GM23248 (cell line): ENCODE measurements around the gene KCNC1. TPM values are rescaled to one million over a fixed set of nuclear protein-coding genes. Genes with fewer than 3 reads are reported as not detected.

Experiments
- DNase-seq: peaks from one replicate; pipeline ENCODE4 v3.0.0-alpha.2; 2015
- H2AFZ ChIP-seq: fragments of 200-600 bp; sonication (generic); 2 replicates; pipeline ENCODE4 v1.6.1; 2016; ENCODE audit warnings: antibody characterized with exemption
- H3F3A ChIP-seq: fragments of 200-600 bp; sonication (generic); 2 replicates; pipeline ENCODE4 v1.6.1; 2016; ENCODE audit warnings: mild to moderate bottlenecking, antibody characterized with exemption, mixed run types; ENCODE audit not compliant: insufficient read depth
- H3K27ac ChIP-seq: fragments of 200-600 bp; sonication (generic); 2 replicates; pipeline ENCODE4 v1.5.1; 2016; ENCODE audit warnings: mild to moderate bottlenecking
- H3K27me3 ChIP-seq: fragments of 200-600 bp; sonication (generic); replicated peaks from 2 replicates; pipeline ENCODE4 v1.6.1; 2016; ENCODE audit warnings: mild to moderate bottlenecking; ENCODE audit not compliant: insufficient read depth
- H3K36me3 ChIP-seq: fragments of 200-600 bp; sonication (generic); 2 replicates; pipeline ENCODE4 v1.6.1; 2016; ENCODE audit warnings: low read depth, mild to moderate bottlenecking
- H3K4me1 ChIP-seq: fragments of 200-600 bp; sonication (generic); 2 replicates; pipeline ENCODE4 v1.6.1; 2016; ENCODE audit warnings: mild to moderate bottlenecking; ENCODE audit not compliant: insufficient read depth
- H3K4me2 ChIP-seq: fragments of 200-600 bp; sonication (generic); one replicate; pipeline ENCODE4 v1.6.1; 2016; ENCODE audit warnings: mild to moderate bottlenecking; ENCODE audit not compliant: unreplicated experiment
- H3K4me3 ChIP-seq: fragments of 200-600 bp; sonication (generic); 2 replicates; pipeline ENCODE4 v1.5.1; 2016; ENCODE audit warnings: mild to moderate bottlenecking
- H3K79me2 ChIP-seq: fragments of 200-600 bp; sonication (generic); 2 replicates; pipeline ENCODE4 v1.6.1; 2016; ENCODE audit warnings: mild to moderate bottlenecking; ENCODE audit not compliant: insufficient read depth
- H3K9ac ChIP-seq: fragments of 200-600 bp; sonication (generic); 2 replicates; pipeline ENCODE4 v1.6.1; 2016; ENCODE audit warnings: mild to moderate bottlenecking
- H3K9me2 ChIP-seq: fragments of 200-600 bp; sonication (generic); 2 replicates; pipeline ENCODE4 v1.6.1; 2016; ENCODE audit warnings: mixed run types, mild to moderate bottlenecking, moderate library complexity; ENCODE audit not compliant: insufficient read depth
- H3K9me3 ChIP-seq: fragments of 200-600 bp; sonication (generic); one replicate; pipeline ENCODE4 v1.6.1; 2017; ENCODE audit warnings: low read depth
- H4K20me1 ChIP-seq: fragments of 200-600 bp; sonication (generic); 2 replicates; pipeline ENCODE4 v1.6.0; 2016; ENCODE audit not compliant: insufficient read depth
- EZH2 ChIP-seq: fragments of 200-600 bp; sonication (generic); IDR thresholded peaks from 2 replicates; pipeline ENCODE4 v1.6.1; 2018; ENCODE audit warnings: antibody characterized with exemption, mild to moderate bottlenecking; ENCODE audit not compliant: insufficient read depth, poor library complexity, severe bottlenecking
- EZH2phosphoT487 ChIP-seq: fragments of 200-600 bp; sonication (generic); IDR thresholded peaks from 2 replicates; pipeline ENCODE4 v1.6.1; 2018; ENCODE audit warnings: antibody characterized with exemption, moderate library complexity, mild to moderate bottlenecking, low read depth; ENCODE audit not compliant: insufficient read depth
- WGBS, 2 experiments: methylation state at CpG; one replicate each; pipeline ENCODE4 v1.1.6; 2015 to 2017; ENCODE audit warnings: low lambda C conversion rate in 2 of 2, low coverage in 1 of 2; ENCODE audit errors: missing lambda C conversion rate in 2 of 2; 5-methylcytosine and 5-hydroxymethylcytosine counted together
- in situ Hi-C: fragments of 300-500 bp; cut with MboI; formaldehyde crosslinking; loops from 2 replicates; pipeline ENCODE4 v1.15.0; 2020
- polyA plus RNA-seq: library from polyadenylated mRNA; unstranded; fragments of >200 nt; fragmentation: Nextera tagmentation; extraction: Ambion mirVana; gene quantifications from 2 replicates; pipeline ENCODE4 v1.2.1, GENCODE V29; 2016
- total RNA-seq: library from RNA; depleted of rRNA; stranded (reverse); fragments of >200 nt; shearing (Covaris generic); gene quantifications from 2 replicates; pipeline ENCODE4 v1.2.3, GENCODE V29; 2014

KCNC1 gene
- total and polyA plus RNA-seq, 2 experiments from 2014 or later: not detected

GRCh38 chr11:17816232-17816931 lies 81.8 kb downstream of the KCNC1 start:
- H3K4me2 ChIP-seq: no peak overlapping the region
- H3K9ac ChIP-seq: no peak overlapping the region
- DNase-seq: no peak
- H3F3A ChIP-seq: 0 out of 2 replicates have a peak, but pooled peaks cover under 1% of the 10 kb centered on the region
- H3K27ac ChIP-seq: no peak overlapping the region
- TF ChIP-seq EZH2phosphoT487: no peak
- TF ChIP-seq EZH2: no peak
- no peaks in the 10 kb centered on the region for H3K79me2 ChIP-seq
- no peaks in the 10 kb centered on the region for H4K20me1 ChIP-seq
- H3K9me2 ChIP-seq: no peaks in the 10 kb centered on the region
- H3K27me3 ChIP-seq: no peaks in the 10 kb centered on the region
- H3K9me3 ChIP-seq: no peaks in the 10 kb centered on the region
- H2AFZ ChIP-seq: no peak overlapping the region
- 0 out of 2 replicates have a peak, but pooled peaks cover 8% of the 10 kb centered on the region for H3K4me1 ChIP-seq
- no peak overlapping the region for H3K4me3 ChIP-seq
- in situ Hi-C loops: no loop called here
- WGBS, 2 experiments: 77 to 80% methylated on average over 4 of the region's 4 CpGs
- H3K36me3 ChIP-seq: no peaks in the 10 kb centered on the region

GRCh38 chr11:17821648-17822400 lies 87.2 kb downstream of the KCNC1 start:
- TF ChIP-seq EZH2 (no peak), EZH2phosphoT487 (no peak)
- H3K27ac ChIP-seq: peak overlapping the region; percentile 43
- 0 out of 2 replicates have a peak overlapping the region, but pooled peaks have one; percentile 19 for H3K9ac ChIP-seq
- H3K36me3 ChIP-seq: no peaks in the 10 kb centered on the region
- DNase-seq: peak; percentile 83
- no peaks in the 10 kb centered on the region for H4K20me1 ChIP-seq
- no peaks in the 10 kb centered on the region for H3K27me3 ChIP-seq
- H3K4me2 ChIP-seq: peak overlapping the region; percentile 16
- 65 to 74% methylated on average over 4 of the region's 4 CpGs for WGBS, 2 experiments
- in situ Hi-C loops: no loop called here
- peaks cover 14% of the 10 kb centered on the region for H3K4me1 ChIP-seq
- no peak overlapping the region for H2AFZ ChIP-seq
- no peaks in the 10 kb centered on the region for H3K79me2 ChIP-seq
- no peak overlapping the region for H3K4me3 ChIP-seq
- no peaks in the 10 kb centered on the region for H3K9me3 ChIP-seq
- H3F3A ChIP-seq: peaks cover 14% of the 10 kb centered on the region
- H3K9me2 ChIP-seq: no peaks in the 10 kb centered on the region

GRCh38 chr11:17822401-17822781 lies 87.8 kb downstream of the KCNC1 start:
- no peaks in the 10 kb centered on the region for H3K27me3 ChIP-seq
- peak overlapping the region; percentile 43 for H3K27ac ChIP-seq
- 71% methylated on average over 5 of the region's 5 CpGs for whole genome bisulfite sequencing, 2 experiments
- H3K9me2 ChIP-seq: no peaks in the 10 kb centered on the region
- H3K9me3 ChIP-seq: no peaks in the 10 kb centered on the region
- peaks cover 14% of the 10 kb centered on the region for H3F3A ChIP-seq
- H3K4me2 ChIP-seq: peak overlapping the region; percentile 16
- H3K36me3 ChIP-seq: no peaks in the 10 kb centered on the region
- H2AFZ ChIP-seq: no peak overlapping the region
- TF ChIP-seq EZH2 (no peak), EZH2phosphoT487 (no peak)
- no peak overlapping the region for H3K4me3 ChIP-seq
- peak; percentile 9 for DNase-seq
- peaks cover 14% of the 10 kb centered on the region for H3K4me1 ChIP-seq
- no peaks in the 10 kb centered on the region for H4K20me1 ChIP-seq
- in situ Hi-C loops: no loop called here
- no peak overlapping the region for H3K9ac ChIP-seq
- no peaks in the 10 kb centered on the region for H3K79me2 ChIP-seq

GRCh38 chr11:17827006-17827405 lies 92.4 kb downstream of the KCNC1 start:
- H3K27ac ChIP-seq: no peak overlapping the region

More at GRCh38 chr11:17827006-17827405, 92.4 kb downstream of the KCNC1 start:
- no peaks in the 10 kb centered on the region for H3K36me3 ChIP-seq
- peaks cover 9% of the 10 kb centered on the region for H3F3A ChIP-seq
- no peak for TF ChIP-seq EZH2phosphoT487
- no peak for TF ChIP-seq EZH2
- H3K27me3 ChIP-seq: no peaks in the 10 kb centered on the region
- H3K79me2 ChIP-seq: no peaks in the 10 kb centered on the region
- WGBS, 2 experiments: 94 to 96% methylated on average over 5 of the region's 5 CpGs
- no peak for DNase-seq
- no peak overlapping the region for H3K9ac ChIP-seq
- in situ Hi-C loops: no loop called here
- H3K9me3 ChIP-seq: no peaks in the 10 kb centered on the region
- no peak overlapping the region for H3K4me2 ChIP-seq
- H4K20me1 ChIP-seq: no peaks in the 10 kb centered on the region
- H2AFZ ChIP-seq: no peak overlapping the region
- no peak overlapping the region for H3K4me3 ChIP-seq
- no peaks in the 10 kb centered on the region for H3K9me2 ChIP-seq
- H3K4me1 ChIP-seq: peaks cover 13% of the 10 kb centered on the region
